GM18951 (cell line): ENCODE measurements around the gene SOX10.
"Not testable (repeated sequence)": the region's sequence is repeated elsewhere in the genome, so short reads cannot be mapped to it uniquely, and the experiment has no call there.

ENCODE experiments used
- POLR2A ChIP-seq: IDR thresholded peaks from 4 replicates; pipeline ENCODE4 v1.6.1; 2011; ENCODE audit warnings: mild to moderate bottlenecking; ENCODE audit not compliant: insufficient read length, insufficient read depth; ENCODE audit errors: extremely low read depth
- in situ Hi-C: fragments of 300-500 bp; cut with MboI; formaldehyde crosslinking; loops from one replicate; pipeline ENCODE4 v1.12.0; 2022; ENCODE audit warnings: low sequenced_read_pairs, mixed read lengths, inconsistent platforms; ENCODE audit not compliant: unreplicated experiment

SOX10 gene

GRCh38 chr22:37989146-37990045 is 5.0 kb upstream of the SOX10 start:
- in situ Hi-C loops = no loop called here
- no peak for TF ChIP-seq POLR2A

GRCh38 chr22:37986371-37986770 is 2.0 kb upstream of the SOX10 start:
- in situ Hi-C loops = no loop called here
- no peak for TF ChIP-seq POLR2A

DNA sequence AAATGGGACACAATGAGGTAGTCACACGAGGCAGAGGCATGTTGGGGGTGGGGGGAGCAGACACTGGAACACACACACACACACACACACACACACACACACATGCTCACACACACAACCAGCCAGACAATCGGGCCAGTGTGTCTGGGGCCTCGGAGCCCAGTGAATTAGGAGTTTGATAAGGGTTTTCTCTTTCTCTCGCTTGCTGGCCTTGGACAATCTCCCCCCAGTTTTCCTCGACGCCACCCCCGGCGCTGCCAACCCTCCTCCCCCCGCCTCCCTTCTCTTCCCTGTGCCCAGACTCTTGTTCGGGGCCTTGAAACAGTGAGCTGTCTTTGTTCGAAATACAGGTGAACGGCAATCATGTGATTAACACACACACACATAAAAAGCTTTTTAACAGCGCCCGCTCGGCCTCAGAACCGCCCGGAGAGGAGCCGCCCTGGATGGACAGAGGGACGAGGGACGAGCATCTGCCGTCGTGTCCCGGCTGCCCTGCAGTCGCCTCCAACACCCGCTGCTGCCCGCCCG is 1.5 kb upstream of the SOX10 start:
- TF ChIP-seq POLR2A = no peak
- in situ Hi-C loops = no loop called here

- TF ChIP-seq POLR2A = no peak
- in situ Hi-C loops = no loop called here
These were observed 763 bp upstream of the SOX10 start for GRCh38 chr22:37985050-37985585.

DNA sequence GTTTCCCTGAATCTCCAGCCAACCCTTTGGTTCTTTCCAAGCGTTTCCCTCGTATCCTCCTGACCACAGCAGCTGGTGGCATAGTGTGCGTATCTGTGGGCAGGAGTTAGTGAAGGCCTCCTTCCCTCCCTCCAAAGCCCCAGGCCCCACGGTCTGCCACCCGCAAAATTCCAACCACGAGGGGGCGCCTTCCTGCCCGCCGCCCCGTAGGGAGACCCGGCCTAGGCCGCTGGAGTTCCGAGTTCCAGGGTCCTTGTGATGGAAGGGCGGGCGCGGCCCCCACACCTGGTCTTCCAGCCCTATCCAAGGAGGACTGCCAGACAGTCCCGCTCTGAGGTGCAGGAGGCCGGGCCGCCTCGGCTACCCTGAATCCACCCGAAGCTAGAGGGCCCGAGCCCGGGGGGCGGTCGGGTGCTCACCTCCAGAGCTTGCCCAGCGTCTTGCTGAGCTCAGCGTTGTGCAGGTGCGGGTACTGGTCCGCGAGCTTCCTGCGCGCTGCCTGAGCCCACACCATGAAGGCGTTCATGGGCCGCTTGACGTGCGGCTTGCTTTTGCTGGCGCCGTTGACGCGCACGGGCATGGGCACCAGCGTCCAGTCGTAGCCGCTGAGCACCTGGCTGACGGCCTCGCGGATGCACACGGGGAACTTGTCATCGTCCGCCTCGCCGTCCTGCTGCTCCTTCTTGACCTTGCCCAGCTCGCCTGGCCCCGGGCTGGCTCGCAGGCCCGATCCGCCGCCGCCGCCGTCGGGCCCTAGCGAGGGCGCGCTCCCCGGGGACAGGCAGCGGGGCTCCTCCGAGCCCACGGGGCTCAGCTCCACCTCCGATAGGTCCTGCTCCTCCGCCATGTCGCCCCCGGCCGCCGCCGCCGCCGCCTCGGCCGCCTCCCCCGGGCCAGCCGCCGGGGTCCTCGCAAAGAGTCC is 1.2 kb downstream of the SOX10 start:
- in situ Hi-C loops = no loop called here
- TF ChIP-seq POLR2A = no peak

- in situ Hi-C loops = no loop called here
- TF ChIP-seq POLR2A = no peak
These were observed 2.1 kb downstream of the SOX10 start for GRCh38 chr22:37982151-37982785.

DNA sequence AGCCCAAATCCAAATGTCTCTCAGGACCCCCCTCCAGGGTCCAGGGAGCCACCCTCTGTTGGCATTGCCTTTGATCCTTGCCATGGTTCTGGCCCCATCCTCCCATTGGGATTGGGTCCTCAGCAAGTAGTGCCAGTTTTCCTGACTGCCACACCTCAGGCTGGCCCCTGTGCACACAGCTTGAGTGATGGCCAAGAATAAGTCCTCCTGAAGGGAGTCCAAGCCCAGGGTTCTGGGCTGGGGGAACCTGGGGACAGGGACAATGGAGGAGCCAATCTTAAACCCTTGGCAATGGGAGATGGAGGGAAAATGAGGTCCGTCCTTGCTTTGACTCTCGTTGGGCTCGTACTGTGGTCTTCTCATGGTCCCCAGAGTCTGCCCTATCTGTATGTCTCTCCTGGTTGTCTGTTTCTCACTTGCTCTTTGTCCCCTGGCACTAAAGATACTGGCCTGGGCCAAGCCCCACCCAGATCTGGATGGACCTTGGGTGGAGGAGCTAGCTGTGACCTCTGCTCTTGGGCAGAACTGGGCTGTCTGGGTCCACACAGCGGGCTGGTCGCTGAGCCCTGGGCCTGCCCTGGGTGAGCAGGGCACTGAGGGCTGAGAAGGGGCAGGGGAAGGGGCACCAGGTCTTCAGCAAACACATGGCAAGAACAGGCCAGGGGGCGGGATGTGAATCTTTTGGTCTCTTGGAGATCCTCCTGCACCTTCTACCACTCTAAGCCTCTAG is 2.9 kb downstream of the SOX10 start:
- in situ Hi-C loops = no loop called here
- no peak for TF ChIP-seq POLR2A

DNA sequence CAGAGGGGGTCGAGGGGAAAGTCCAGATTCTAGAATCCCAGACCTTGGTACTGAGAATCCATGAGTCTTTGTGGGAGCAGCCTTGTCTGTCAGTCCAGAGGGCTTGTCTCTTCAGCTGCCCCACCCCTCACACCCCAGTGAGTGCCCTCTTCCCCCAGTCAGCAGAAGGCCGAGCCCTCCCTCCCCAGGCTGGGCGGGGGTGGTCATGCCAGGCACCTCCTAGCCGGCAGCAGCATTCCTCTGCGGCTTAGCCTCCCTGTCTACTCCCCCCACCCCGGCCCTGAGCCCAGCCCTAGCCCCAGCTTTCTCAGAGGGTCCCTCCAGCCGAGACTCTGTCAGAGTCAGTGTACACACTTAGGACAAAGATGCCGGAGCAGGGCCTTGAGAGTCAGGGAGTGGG is 4.6 kb downstream of the SOX10 start:
- in situ Hi-C loops = no loop called here
- TF ChIP-seq POLR2A = no peak

- TF ChIP-seq POLR2A = no peak
- in situ Hi-C loops = no loop called here
These were observed 7.8 kb downstream of the SOX10 start for GRCh38 chr22:37976547-37976946.

DNA sequence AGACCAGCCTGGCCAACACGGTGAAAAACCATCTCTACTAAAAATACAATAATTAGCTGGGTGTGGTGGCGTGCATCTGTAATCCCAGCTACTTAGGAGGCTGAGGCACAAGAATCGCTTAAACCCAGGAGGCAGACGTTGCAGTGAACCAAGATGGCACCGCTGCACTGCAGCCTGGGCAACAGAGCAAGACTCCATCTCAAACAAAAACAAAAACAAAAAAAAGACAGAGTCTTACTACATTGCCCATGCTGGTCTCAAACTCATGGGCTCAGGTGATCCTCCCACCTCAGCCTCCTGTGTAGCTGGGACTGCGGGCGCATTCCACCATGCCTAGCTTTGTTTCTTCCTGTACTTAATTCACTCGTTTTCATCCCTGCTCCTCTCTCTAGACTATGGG is 8.3 kb downstream of the SOX10 start:
- in situ Hi-C loops = not testable (repeated sequence)

- no peak for TF ChIP-seq POLR2A
- in situ Hi-C loops = no loop called here
These were observed 9.2 kb downstream of the SOX10 start for GRCh38 chr22:37975153-37975552.
